Measurements from ENCODE around the gene TMEM179. TPM values are rescaled to one million over a fixed set of nuclear protein-coding genes. Genes with fewer than 3 reads are reported as not detected.

Gene TMEM179
- polyA plus RNA-seq, 1 donor (not counting 4 experiments of a cell fraction or from before 2014, with no cell fraction given) = not detected

- no peak for DNase-seq (ENCODE audit: low read depth, low spot score)
- dilution Hi-C loops (cut with MboI; ENCODE audit: extremely low pct_ligation_motif_present, low sequenced_read_pairs) = no loop called here
- Histone ChIP-seq H3K4me3 (ENCODE audit: control insufficient read depth in 2 of 3, extremely low read depth in 1 of 3, insufficient read depth in 2 of 3, low read depth in 1 of 3, low read length in 3 of 3) (no peak overlapping the region), H3K36me3 (ENCODE audit: control insufficient read depth in 2 of 2, extremely low read depth in 1 of 2, insufficient read depth in 2 of 2, low read length in 2 of 2) (no peaks in the 10 kb centered on the region), H3K4me1 (ENCODE audit: control insufficient read depth, extremely low read depth, insufficient read depth, low read length) (no peaks in the 10 kb centered on the region), H3K9me1 (ENCODE audit: control insufficient read depth, extremely low read depth, insufficient read depth, low read length) (no peaks in the 10 kb centered on the region), H4K20me1 (ENCODE audit: control insufficient read depth, extremely low read depth, insufficient read depth, low read length) (no peaks in the 10 kb centered on the region), H3K9ac (ENCODE audit: control insufficient read depth, extremely low read depth, insufficient read depth, low read length) (no peak overlapping the region), H3K4me2 (ENCODE audit: control insufficient read depth, extremely low read depth, insufficient read depth, low read depth, low read length) (no peak overlapping the region), H3K27me3 (ENCODE audit: control insufficient read depth, extremely low read depth, insufficient read depth, low read length) (peaks cover 34% of the 10 kb centered on the region), H3K9me3 (ENCODE audit: control insufficient read depth, low read depth, low read length) (no peaks in the 10 kb centered on the region), H3K79me2 (ENCODE audit: control insufficient read depth, insufficient read depth, low read length) (no peaks in the 10 kb centered on the region), H2AFZ (ENCODE audit: control insufficient read depth, low read length) (no peak overlapping the region), H3K27ac (ENCODE audit: control insufficient read depth, insufficient read depth, low read length) (no peak overlapping the region)
- FAIRE-seq = no peak
- TF ChIP-seq EZH2 (IDR thresholded peaks at IDR 0.05; ENCODE audit: low read length) (no peak), CTCF (optimal IDR thresholded peaks at IDR 0.05 in 1 of 3, IDR thresholded peaks at IDR 0.05 in 1 of 3, conservative IDR thresholded peaks at IDR 0.05 in 1 of 3; ENCODE audit: extremely low read depth in 1 of 3, insufficient read depth in 2 of 3, low read length in 3 of 3) (no peak)
Measured at GRCh38 chr14:104576970-104577332, 27.6 kb downstream of the TMEM179 start.

- no peaks in the 10 kb centered on the region for H3K4me1 ChIP-seq (ENCODE audit: control insufficient read depth, extremely low read depth, insufficient read depth, low read length)
- H3K9me1 ChIP-seq (ENCODE audit: control insufficient read depth, extremely low read depth, insufficient read depth, low read length) = no peaks in the 10 kb centered on the region
- no peak for TF ChIP-seq EZH2 (IDR thresholded peaks at IDR 0.05; ENCODE audit: low read length)
- peak in 1 of 3 experiments; percentile 32 for TF ChIP-seq CTCF (optimal IDR thresholded peaks at IDR 0.05 in 1 of 3, IDR thresholded peaks at IDR 0.05 in 1 of 3, conservative IDR thresholded peaks at IDR 0.05 in 1 of 3; ENCODE audit: extremely low read depth in 1 of 3, insufficient read depth in 2 of 3, low read length in 3 of 3)
- H3K4me2 ChIP-seq (ENCODE audit: control insufficient read depth, extremely low read depth, insufficient read depth, low read depth, low read length) = no peak overlapping the region
- H3K9ac ChIP-seq (ENCODE audit: control insufficient read depth, extremely low read depth, insufficient read depth, low read length) = no peak overlapping the region
- DNase-seq (ENCODE audit: low read depth, low spot score) (no peak), FAIRE-seq (no peak)
- no peaks in the 10 kb centered on the region for H3K79me2 ChIP-seq (ENCODE audit: control insufficient read depth, insufficient read depth, low read length)
- no peak overlapping the region for H2AFZ ChIP-seq (ENCODE audit: control insufficient read depth, low read length)
- H3K4me3 ChIP-seq (ENCODE audit: control insufficient read depth in 2 of 3, extremely low read depth in 1 of 3, insufficient read depth in 2 of 3, low read depth in 1 of 3, low read length in 3 of 3) = no peak overlapping the region
- no peaks in the 10 kb centered on the region for H3K36me3 ChIP-seq (ENCODE audit: control insufficient read depth in 2 of 2, extremely low read depth in 1 of 2, insufficient read depth in 2 of 2, low read length in 2 of 2)
- H3K9me3 ChIP-seq (ENCODE audit: control insufficient read depth, low read depth, low read length) = no peaks in the 10 kb centered on the region
- H3K27ac ChIP-seq (ENCODE audit: control insufficient read depth, insufficient read depth, low read length) = no peak overlapping the region
- dilution Hi-C loops (cut with MboI; ENCODE audit: extremely low pct_ligation_motif_present, low sequenced_read_pairs) = no loop called here
- H3K27me3 ChIP-seq (ENCODE audit: control insufficient read depth, extremely low read depth, insufficient read depth, low read length) = peaks cover 29% of the 10 kb centered on the region
- H4K20me1 ChIP-seq (ENCODE audit: control insufficient read depth, extremely low read depth, insufficient read depth, low read length) = no peaks in the 10 kb centered on the region
Measured at GRCh38 chr14:104576232-104576969, 28.2 kb downstream of the TMEM179 start.
